Pancreas (tissue), 10 donors: ENCODE data around the gene TNS3. TPM values are rescaled to one million over a fixed set of nuclear protein-coding genes. Genes with fewer than 3 reads are reported as not detected.
A peak's percentile ranks its signal among the peaks of the same experiment; 100 is the strongest.

ENCODE experiments used
- ATAC-seq, 4 donors: fragments of 200-7000 bp; cut with Tn5 transposase; one replicate each; pipeline versions ENCODE4 v1.8.0 to v1.9.1; 2020; ENCODE audit warnings: mild to moderate bottlenecking in 4 of 4, moderate library complexity in 4 of 4
- DNase-seq, 6 donors: peaks; one replicate each; pipeline ENCODE4 v3.0.0-alpha.2; 2020
- FAIRE-seq: peaks from 2 replicates; lab custom pipeline; 2012; peaks lifted over from hg19 to GRCh38; lab: Jason Lieb, UNC
- H3K27ac ChIP-seq, 4 donors: fragments of 200-600 bp; sonication (generic); 1 replicate in 3 of 4; 2 replicates in 1 of 4; pipeline versions ENCODE4 v1.5.0 to v1.8.0; 2020
- H3K27me3 ChIP-seq, 4 donors: fragments of 200-600 bp; one replicate each; pipeline ENCODE4 v1.8.0; 2021
- H3K36me3 ChIP-seq, 3 donors: fragments of 200-600 bp; sonication (generic) in 1 of 3; one replicate each; pipeline versions ENCODE4 v1.5.0 to v1.8.0; 2020 to 2021
- H3K4me1 ChIP-seq, 3 donors: fragments of 200-600 bp; one replicate each; pipeline ENCODE4 v1.8.0; 2021
- H3K4me3 ChIP-seq, 4 donors: fragments of 200-600 bp; sonication (generic) in 2 of 4; one replicate each; pipeline versions ENCODE4 v1.5.0 to v1.8.0; 2020 to 2021
- H3K9me3 ChIP-seq, 4 donors: fragments of 200-600 bp; one replicate each; pipeline ENCODE4 v1.8.0; 2021
- CTCF ChIP-seq, 4 donors: fragments of 200-600 bp; sonication (generic) in 3 of 4; IDR thresholded peaks; one replicate each; pipeline versions ENCODE4 v1.5.0 to v1.8.0; 2021; ENCODE audit warnings: antibody characterized with exemption in 4 of 4
- WGBS, 2 donors: extraction: QIAGEN DNeasy Blood & Tissue Kit; methylation state at CpG; one replicate each; pipeline ENCODE4 v1.1.7; 2013; 5-methylcytosine and 5-hydroxymethylcytosine counted together
- intact Hi-C, 3 donors: fragments of 100-400 bp; cut with DNase I; formaldehyde crosslinking; loops; one replicate each; pipeline versions ENCODE4 v1.11.1 to v1.14.2; 2022
- polyA plus RNA-seq, 2 donors: library from polyadenylated mRNA; stranded (reverse); fragments of 200-250 nt; gene quantifications; one replicate each; pipeline ENCODE4 v1.2.3, GENCODE V29; 2013
- total RNA-seq, 6 donors: library from RNA; stranded (reverse); fragmentation: NEBNext Ultra II Directional in 4 of 6; extraction: Animal tissue kit (Norgen Biotek cat#: 25700) in 4 of 6; gene quantifications; one replicate each; pipeline versions ENCODE4 v1.2.1 to v1.2.4, GENCODE V29; 2021 to 2023
- donor health status: healthy with polysubstance abuse.
- donor health status: DM: no; HTN: no; CAD: no; lungs with moderate emphysema.
- donor health status: DM: no; HTN: no; CAD: no.
- donor health status: control.
- donor health status: control.
- donor health status: Bipolar disorder and iron deficiency.
- donor health status: DM: yes; HTN: yes; CAD: no.
- donor health status: DM: no; HTN: no; CAD: no.
- donor health status: DM: no; HTN: no; CAD: no.
- donor health status: DM: yes; HTN: yes; CAD: no.

Gene TNS3
- total and polyA plus RNA-seq, 8 donors, result 28.0 to 125 (median 91.2) TPM

GRCh38 chr7:47386273-47386835 is 195.6 kb downstream of the TNS3 start:
- Histone ChIP-seq H3K27ac (no peak overlapping the region), H3K4me3 (no peak overlapping the region), H3K36me3 (peaks cover 0 to 21% (median 0%) of the 10 kb centered on the region in 3 donors), H3K9me3 (no peaks in the 10 kb centered on the region), H3K4me1 (peaks cover 12 to 28% (median 17%) of the 10 kb centered on the region in 3 donors), H3K27me3 (no peaks in the 10 kb centered on the region)
- intact Hi-C loops, result no loop called here
- DNase-seq, result peak in 1 of 6 donors; percentile 18
- no peak for TF ChIP-seq CTCF (IDR thresholded peaks at IDR 0.05)
- ATAC-seq, result no peak
- WGBS, 2 donors, result 77 to 82% methylated on average over 14 of the region's 14 CpGs
- no peak for FAIRE-seq

- Histone ChIP-seq H3K27me3 (no peaks in the 10 kb centered on the region), H3K4me3 (no peak overlapping the region), H3K4me1 (peaks cover 19 to 35% (median 24%) of the 10 kb centered on the region in 3 donors), H3K27ac (no peak overlapping the region), H3K36me3 (peaks cover 0 to 14% (median 0%) of the 10 kb centered on the region in 3 donors), H3K9me3 (no peaks in the 10 kb centered on the region)
- DNase-seq (peak in 1 of 6 donors; percentile 45), FAIRE-seq (no peak), ATAC-seq (no peak)
- intact Hi-C loops, result no loop called here
- no peak for TF ChIP-seq CTCF (IDR thresholded peaks at IDR 0.05)
- 58 to 62% methylated on average over 10 of the region's 10 CpGs for WGBS, 2 donors
Observed at GRCh38 chr7:47385536-47386125, 196.3 kb downstream of the TNS3 start.

- DNase-seq, result peak in 1 of 6 donors; percentile 45
Observed at GRCh38 chr7:47384755-47385535, 197.0 kb downstream of the TNS3 start.

GRCh38 chr7:47383696-47384445 is 198.0 kb downstream of the TNS3 start:
- intact Hi-C loops, result no loop called here
- peak in 1 of 6 donors; percentile 41 for DNase-seq
- no peak overlapping the region for H3K27ac ChIP-seq

More at GRCh38 chr7:47384755-47385535, 197.0 kb downstream of the TNS3 start:
- no peak overlapping the region for H3K27ac ChIP-seq
- ATAC-seq (no peak), FAIRE-seq (no peak)
- H3K9me3 ChIP-seq, result no peaks in the 10 kb centered on the region
- intact Hi-C loops, result no loop called here
- 74 to 78% methylated on average over 13 of the region's 13 CpGs for WGBS, 2 donors
- no peaks in the 10 kb centered on the region for H3K27me3 ChIP-seq
- no peak for TF ChIP-seq CTCF (IDR thresholded peaks at IDR 0.05)
- peaks cover 0 to 7% (median 0%) of the 10 kb centered on the region in 3 donors for H3K36me3 ChIP-seq
- no peak overlapping the region for H3K4me3 ChIP-seq
- H3K4me1 ChIP-seq, result peaks cover 24 to 35% (median 31%) of the 10 kb centered on the region in 3 donors

More at GRCh38 chr7:47383696-47384445, 198.0 kb downstream of the TNS3 start:
- peaks cover 0 to 5% (median 0%) of the 10 kb centered on the region in 3 donors for H3K36me3 ChIP-seq
- H3K4me1 ChIP-seq, result peaks cover 24 to 35% (median 32%) of the 10 kb centered on the region in 3 donors
- WGBS, 2 donors, result 82 to 85% methylated on average over 10 of the region's 10 CpGs
- H3K4me3 ChIP-seq, result no peak overlapping the region
- FAIRE-seq, result no peak
- H3K9me3 ChIP-seq, result no peaks in the 10 kb centered on the region
- ATAC-seq, result no peak
- TF ChIP-seq CTCF (IDR thresholded peaks at IDR 0.05), result no peak
- H3K27me3 ChIP-seq, result no peaks in the 10 kb centered on the region
